Liver (tissue), 9 donors: ENCODE measurements around the gene CYP24A1. TPM values are rescaled to one million over a fixed set of nuclear protein-coding genes. Genes with fewer than 3 reads are reported as not detected.
A peak's percentile ranks its signal among the peaks of the same experiment; 100 is the strongest.

Experiments
- DNase-seq: peaks from one replicate; pipeline ENCODE4 v3.0.0-alpha.2; 2017; ENCODE audit warnings: low spot score
- H3K27ac ChIP-seq, 2 donors: one replicate each; pipeline ENCODE4 v1.7.0; 2013; ENCODE audit warnings: inconsistent platforms in 2 of 2, low read length in 2 of 2, control low read depth in 1 of 2, low read depth in 1 of 2, mild to moderate bottlenecking in 1 of 2
- H3K27me3 ChIP-seq, 4 donors: one replicate each; pipeline versions ENCODE4 v1.6.1 to v1.7.0; 2013; ENCODE audit warnings: low read length in 3 of 4, inconsistent platforms in 1 of 4, mild to moderate bottlenecking in 1 of 4, moderate library complexity in 1 of 4; ENCODE audit not compliant: control insufficient read depth in 4 of 4, insufficient read depth in 4 of 4
- H3K36me3 ChIP-seq, 4 donors: one replicate each; pipeline versions ENCODE4 v1.6.1 to v1.7.0; 2013; ENCODE audit warnings: low read length in 3 of 4, mild to moderate bottlenecking in 3 of 4, low read depth in 1 of 4, moderate library complexity in 1 of 4; ENCODE audit not compliant: control insufficient read depth in 4 of 4, insufficient read depth in 3 of 4
- H3K4me1 ChIP-seq, 4 donors: one replicate each; pipeline versions ENCODE4 v1.6.1 to v1.7.0; 2013; ENCODE audit warnings: low read length in 3 of 4, mild to moderate bottlenecking in 3 of 4, moderate library complexity in 1 of 4; ENCODE audit not compliant: control insufficient read depth in 4 of 4, insufficient read depth in 4 of 4
- H3K4me3 ChIP-seq, 3 donors: one replicate each; pipeline versions ENCODE4 v1.6.1 to v1.7.0; 2013; ENCODE audit warnings: low read length in 3 of 3, control low read depth in 1 of 3, low read depth in 1 of 3, mild to moderate bottlenecking in 1 of 3
- H3K9ac ChIP-seq, 2 donors: one replicate each; pipeline ENCODE4 v1.7.0; 2013; ENCODE audit warnings: low read length in 2 of 2, mild to moderate bottlenecking in 2 of 2, moderate library complexity in 2 of 2, control low read depth in 1 of 2, low read depth in 1 of 2
- H3K9me3 ChIP-seq, 4 donors: one replicate each; pipeline versions ENCODE4 v1.6.1 to v1.7.0; 2013; ENCODE audit warnings: low read length in 3 of 4; ENCODE audit not compliant: control insufficient read depth in 4 of 4
- CTCF ChIP-seq: fragments of 150-350 bp; IDR thresholded peaks from 2 replicates; pipeline ENCODE4 v1.5.1; 2017; ENCODE audit warnings: improper control_type of control experiment, low read depth, low read length; ENCODE audit not compliant: missing input control
- EGR1 ChIP-seq, 2 donors: IDR thresholded peaks; 2 replicates each; pipeline ENCODE4 v1.6.1; 2016 to 2018; ENCODE audit warnings: antibody characterized with exemption in 2 of 2, low read depth in 2 of 2
- FOXA1 ChIP-seq: IDR thresholded peaks from 2 replicates; pipeline ENCODE4 v1.6.1; 2016; ENCODE audit warnings: antibody characterized with exemption
- FOXA2 ChIP-seq: IDR thresholded peaks from 2 replicates; pipeline ENCODE4 v1.6.1; 2016; ENCODE audit warnings: antibody characterized with exemption
- GABPA ChIP-seq, 2 donors: IDR thresholded peaks in 1 of 2; conservative IDR thresholded peaks in 1 of 2; 2 replicates each; pipeline ENCODE4 v1.6.1; 2016; ENCODE audit warnings: antibody characterized with exemption in 2 of 2, mild to moderate bottlenecking in 1 of 2, moderate library complexity in 1 of 2
- HNF4A ChIP-seq, 2 donors: conservative IDR thresholded peaks; 2 replicates each; pipeline ENCODE4 v1.6.1; 2016; ENCODE audit warnings: antibody characterized with exemption in 2 of 2, mild to moderate bottlenecking in 2 of 2
- HNF4G ChIP-seq: IDR thresholded peaks from 2 replicates; pipeline ENCODE4 v1.6.1; 2016; ENCODE audit warnings: antibody characterized with exemption
- JUND ChIP-seq, 2 donors: IDR thresholded peaks; 2 replicates each; pipeline ENCODE4 v1.6.1; 2016; ENCODE audit warnings: antibody characterized with exemption in 2 of 2
- NR2F2 ChIP-seq: IDR thresholded peaks from 2 replicates; pipeline ENCODE4 v1.6.1; 2016; ENCODE audit warnings: antibody characterized with exemption
- RAD21 ChIP-seq, 2 donors: IDR thresholded peaks; 2 replicates each; pipeline ENCODE4 v1.6.1; 2016; ENCODE audit warnings: antibody characterized with exemption in 2 of 2, mild to moderate bottlenecking in 2 of 2
- REST ChIP-seq: IDR thresholded peaks from 2 replicates; pipeline ENCODE4 v1.6.1; 2016; ENCODE audit warnings: antibody characterized with exemption, mild to moderate bottlenecking
- RXRA ChIP-seq, 2 donors: IDR thresholded peaks; 2 replicates each; pipeline ENCODE4 v1.6.1; 2017 to 2018; ENCODE audit warnings: antibody characterized with exemption in 2 of 2, mild to moderate bottlenecking in 1 of 2
- SP1 ChIP-seq: IDR thresholded peaks from 2 replicates; pipeline ENCODE4 v1.6.1; 2018; ENCODE audit warnings: antibody characterized with exemption, mild to moderate bottlenecking
- TAF1 ChIP-seq: conservative IDR thresholded peaks from 2 replicates; pipeline ENCODE4 v1.6.1; 2016; ENCODE audit warnings: antibody characterized with exemption, mild to moderate bottlenecking
- YY1 ChIP-seq: IDR thresholded peaks from 2 replicates; pipeline ENCODE4 v1.6.1; 2016; ENCODE audit warnings: antibody characterized with exemption, mild to moderate bottlenecking
- ZBTB33 ChIP-seq: IDR thresholded peaks from 2 replicates; pipeline ENCODE4 v1.6.1; 2016; ENCODE audit warnings: antibody characterized with exemption
- WGBS: extraction: QIAGEN DNeasy Blood & Tissue Kit; methylation state at CpG from one replicate; pipeline ENCODE4 v1.1.7; 2013; 5-methylcytosine and 5-hydroxymethylcytosine counted together
- polyA plus RNA-seq, 2 donors: library from polyadenylated mRNA; stranded (reverse) in 1 of 2; unstranded in 1 of 2; fragments of 200-250 nt in 1 of 2; fragments of >200 nt in 1 of 2; fragmentation: Nextera tagmentation in 1 of 2; extraction: Ambion mirVana in 1 of 2; gene quantifications; one replicate each; pipeline versions ENCODE4 v1.2.1 to v1.2.3, GENCODE V29; 2013 to 2015
- total RNA-seq, 2 donors: library from RNA; depleted of rRNA; stranded (reverse); fragments of >200 nt; gene quantifications; one replicate each; pipeline ENCODE4 v1.2.3, GENCODE V29; 2014
- TF ChIP-seq, protein P1 (sequence below): IDR thresholded peaks from 2 replicates; pipeline ENCODE4 v1.6.1; 2016; ENCODE audit warnings: antibody characterized with exemption
- TF ChIP-seq, protein P2 (sequence below): IDR thresholded peaks from 2 replicates; pipeline ENCODE4 v1.6.1; 2016; ENCODE audit warnings: antibody characterized with exemption
- donor health status: healthy.
- donor health status: healthy.
- donor health status: healthy.
- donor health status: healthy.
- donor health status: healthy.

The CYP24A1 gene
- total and polyA plus RNA-seq, 4 donors = not detected

GRCh38 chr20:54108817-54109216 is 65.0 kb downstream of the CYP24A1 start:
- TF ChIP-seq JUND (IDR thresholded peaks at IDR 0.05) = no peak
- TF ChIP-seq, protein P1, sequence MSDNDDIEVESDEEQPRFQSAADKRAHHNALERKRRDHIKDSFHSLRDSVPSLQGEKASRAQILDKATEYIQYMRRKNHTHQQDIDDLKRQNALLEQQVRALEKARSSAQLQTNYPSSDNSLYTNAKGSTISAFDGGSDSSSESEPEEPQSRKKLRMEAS = no peak
- no peak for TF ChIP-seq EGR1 (IDR thresholded peaks at IDR 0.05; ENCODE audit: low read depth in 2 of 2)
- no peak for TF ChIP-seq HNF4G
- TF ChIP-seq HNF4A (conservative IDR thresholded peaks at IDR 0.05) = no peak
- no peak for TF ChIP-seq GABPA (IDR thresholded peaks at IDR 0.05 in 1 of 2, conservative IDR thresholded peaks at IDR 0.05 in 1 of 2)
- no peak for TF ChIP-seq REST
- no peak for TF ChIP-seq CTCF
- TF ChIP-seq FOXA2 = no peak
- TF ChIP-seq YY1 = no peak
- TF ChIP-seq NR2F2 = no peak
- no peak for TF ChIP-seq TAF1
- no peak for TF ChIP-seq RAD21 (IDR thresholded peaks at IDR 0.05)
- no peak for TF ChIP-seq FOXA1
- no peak for TF ChIP-seq SP1
- TF ChIP-seq RXRA (IDR thresholded peaks at IDR 0.05) = no peak
- no peak for DNase-seq
- 92% methylated on average over 1 of the region's 1 CpG for WGBS
- Histone ChIP-seq H3K4me3 (no peak overlapping the region), H3K27ac (no peak overlapping the region), H3K9ac (no peak overlapping the region), H3K9me3 (no peaks in the 10 kb centered on the region), H3K36me3 (no peaks in the 10 kb centered on the region), H3K27me3 (no peaks in the 10 kb centered on the region), H3K4me1 (peaks cover 5 to 60% (median 50%) of the 10 kb centered on the region in 4 donors)

DNA sequence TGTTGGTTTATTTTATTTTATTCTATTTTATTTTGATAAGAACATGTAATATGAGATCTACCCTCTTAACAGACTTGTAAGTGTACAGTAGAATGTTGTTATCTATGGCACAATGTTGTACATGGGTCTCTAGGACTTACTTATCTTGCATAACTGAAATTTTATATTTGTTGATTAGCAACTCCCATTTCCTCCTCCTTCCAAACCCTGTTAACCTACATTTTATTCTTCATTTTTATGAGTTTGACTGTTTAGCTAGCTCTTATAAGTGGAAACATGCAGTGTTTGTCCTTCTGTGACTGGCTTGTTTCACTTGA is 65.5 kb downstream of the CYP24A1 start:
- H3K36me3 ChIP-seq = no peaks in the 10 kb centered on the region
- H3K27me3 ChIP-seq = no peaks in the 10 kb centered on the region
- DNase-seq = no peak
- no peaks in the 10 kb centered on the region for H3K9me3 ChIP-seq
- H3K27ac ChIP-seq = peak overlapping the region; percentile 79 to 86
- H3K4me1 ChIP-seq = peaks cover 5 to 57% (median 52%) of the 10 kb centered on the region in 4 donors
- TF ChIP-seq FOXA1 = no peak
- no peak for TF ChIP-seq RXRA (IDR thresholded peaks at IDR 0.05)
- TF ChIP-seq HNF4A (conservative IDR thresholded peaks at IDR 0.05) = no peak
- TF ChIP-seq, protein P2, sequence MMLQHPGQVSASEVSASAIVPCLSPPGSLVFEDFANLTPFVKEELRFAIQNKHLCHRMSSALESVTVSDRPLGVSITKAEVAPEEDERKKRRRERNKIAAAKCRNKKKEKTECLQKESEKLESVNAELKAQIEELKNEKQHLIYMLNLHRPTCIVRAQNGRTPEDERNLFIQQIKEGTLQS = no peak
- TF ChIP-seq ZBTB33 = no peak
- TF ChIP-seq NR2F2 = no peak
- no peak for TF ChIP-seq CTCF
- TF ChIP-seq TAF1 = no peak
- no peak for TF ChIP-seq SP1
- no peak for TF ChIP-seq YY1
- TF ChIP-seq RAD21 (IDR thresholded peaks at IDR 0.05) = no peak
- TF ChIP-seq FOXA2 = no peak
- no peak for TF ChIP-seq HNF4G
- TF ChIP-seq EGR1 (IDR thresholded peaks at IDR 0.05; ENCODE audit: low read depth in 2 of 2) = no peak
- no peak for TF ChIP-seq JUND (IDR thresholded peaks at IDR 0.05)
- H3K9ac ChIP-seq = no peak overlapping the region
- no peak overlapping the region for H3K4me3 ChIP-seq
